ENCODE results near the gene IQCF2.

IQCF2 gene

DNA sequence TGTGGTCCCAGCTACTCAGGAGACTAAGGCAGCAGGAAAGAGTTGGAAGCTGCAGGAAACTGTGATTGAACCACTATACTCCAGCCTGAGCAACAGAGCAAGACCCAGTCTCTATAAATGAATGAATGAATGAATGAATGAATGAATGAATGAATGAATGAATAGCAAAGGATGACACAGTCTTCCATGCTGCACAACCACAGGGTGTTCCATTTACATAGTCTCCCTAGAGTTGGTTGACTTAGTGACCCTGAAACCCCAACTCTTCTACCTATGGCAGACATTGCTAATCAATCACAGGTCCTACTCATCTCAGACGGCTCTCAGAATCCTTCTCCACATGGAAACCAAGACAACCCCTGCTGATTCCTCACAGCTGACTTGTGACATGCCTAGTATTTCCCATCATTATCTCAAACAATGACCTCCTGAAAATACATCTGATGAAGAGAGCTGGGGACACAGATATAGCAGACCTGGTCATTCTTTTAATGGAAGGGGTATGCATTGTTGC, 11.9 kb downstream of the IQCF2 start:
- Histone ChIP-seq H3K9ac (ENCODE audit: low read length) (no peak overlapping the region), H3K27me3 (ENCODE audit: low read depth, low read length) (peaks cover 32% of the 10 kb centered on the region), H4K20me1 (ENCODE audit: insufficient read depth, low read length) (no peaks in the 10 kb centered on the region), H3K9me3 (ENCODE audit: insufficient read depth, low read length) (no peaks in the 10 kb centered on the region), H2AFZ (ENCODE audit: low read depth, low read length) (no peak overlapping the region), H3K4me3 (ENCODE audit: low read length) (no peak overlapping the region), H3K4me2 (ENCODE audit: low read length) (no peak overlapping the region), H3K27ac (ENCODE audit: low read length) (no peak overlapping the region), H3K4me1 (ENCODE audit: low read length) (no peaks in the 10 kb centered on the region), H3K36me3 (replicated peaks; ENCODE audit: low read depth, low read length) (no peaks in the 10 kb centered on the region), H3K79me2 (ENCODE audit: low read length) (no peaks in the 10 kb centered on the region)
- no peak for TF ChIP-seq EZH2phosphoT487 (IDR thresholded peaks at IDR 0.05; ENCODE audit: low read depth)
- TF ChIP-seq, protein P1, sequence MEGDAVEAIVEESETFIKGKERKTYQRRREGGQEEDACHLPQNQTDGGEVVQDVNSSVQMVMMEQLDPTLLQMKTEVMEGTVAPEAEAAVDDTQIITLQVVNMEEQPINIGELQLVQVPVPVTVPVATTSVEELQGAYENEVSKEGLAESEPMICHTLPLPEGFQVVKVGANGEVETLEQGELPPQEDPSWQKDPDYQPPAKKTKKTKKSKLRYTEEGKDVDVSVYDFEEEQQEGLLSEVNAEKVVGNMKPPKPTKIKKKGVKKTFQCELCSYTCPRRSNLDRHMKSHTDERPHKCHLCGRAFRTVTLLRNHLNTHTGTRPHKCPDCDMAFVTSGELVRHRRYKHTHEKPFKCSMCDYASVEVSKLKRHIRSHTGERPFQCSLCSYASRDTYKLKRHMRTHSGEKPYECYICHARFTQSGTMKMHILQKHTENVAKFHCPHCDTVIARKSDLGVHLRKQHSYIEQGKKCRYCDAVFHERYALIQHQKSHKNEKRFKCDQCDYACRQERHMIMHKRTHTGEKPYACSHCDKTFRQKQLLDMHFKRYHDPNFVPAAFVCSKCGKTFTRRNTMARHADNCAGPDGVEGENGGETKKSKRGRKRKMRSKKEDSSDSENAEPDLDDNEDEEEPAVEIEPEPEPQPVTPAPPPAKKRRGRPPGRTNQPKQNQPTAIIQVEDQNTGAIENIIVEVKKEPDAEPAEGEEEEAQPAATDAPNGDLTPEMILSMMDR (IDR thresholded peaks at IDR 0.05; ENCODE audit: low read depth, low read length) = no peak

DNA sequence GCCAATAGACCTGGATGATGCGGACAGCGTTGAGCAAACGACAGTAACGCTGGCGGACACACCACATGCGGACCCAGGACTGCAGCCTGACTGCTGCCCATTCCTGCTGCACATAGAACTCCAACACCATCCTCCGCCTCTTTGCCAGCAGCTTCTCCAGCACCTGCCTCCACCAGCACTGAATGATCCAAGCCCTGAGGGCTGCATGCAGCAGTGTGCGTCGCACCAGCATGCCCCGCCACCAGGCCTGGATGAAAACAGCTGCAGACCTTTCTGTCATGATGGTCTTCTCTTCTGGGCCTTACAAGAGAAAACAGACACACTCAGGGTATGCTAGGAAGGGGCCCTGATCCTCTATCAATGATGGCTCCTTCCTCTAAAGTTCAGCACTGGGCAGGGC, 12.5 kb downstream of the IQCF2 start:
- no peak overlapping the region for H3K4me2 ChIP-seq (ENCODE audit: low read length)
- H3K9ac ChIP-seq (ENCODE audit: low read length) = no peak overlapping the region
- H3K27me3 ChIP-seq (ENCODE audit: low read depth, low read length) = peaks cover 32% of the 10 kb centered on the region
- no peaks in the 10 kb centered on the region for H3K4me1 ChIP-seq (ENCODE audit: low read length)
- no peaks in the 10 kb centered on the region for H4K20me1 ChIP-seq (ENCODE audit: insufficient read depth, low read length)
- H3K9me3 ChIP-seq (ENCODE audit: insufficient read depth, low read length) = no peaks in the 10 kb centered on the region
- no peaks in the 10 kb centered on the region for H3K79me2 ChIP-seq (ENCODE audit: low read length)
- H3K36me3 ChIP-seq (replicated peaks; ENCODE audit: low read depth, low read length) = no peaks in the 10 kb centered on the region
- no peak overlapping the region for H2AFZ ChIP-seq (ENCODE audit: low read depth, low read length)
- no peak overlapping the region for H3K4me3 ChIP-seq (ENCODE audit: low read length)
- H3K27ac ChIP-seq (ENCODE audit: low read length) = no peak overlapping the region
- TF ChIP-seq, protein P1 (IDR thresholded peaks at IDR 0.05; ENCODE audit: low read depth, low read length) = no peak

DNA sequence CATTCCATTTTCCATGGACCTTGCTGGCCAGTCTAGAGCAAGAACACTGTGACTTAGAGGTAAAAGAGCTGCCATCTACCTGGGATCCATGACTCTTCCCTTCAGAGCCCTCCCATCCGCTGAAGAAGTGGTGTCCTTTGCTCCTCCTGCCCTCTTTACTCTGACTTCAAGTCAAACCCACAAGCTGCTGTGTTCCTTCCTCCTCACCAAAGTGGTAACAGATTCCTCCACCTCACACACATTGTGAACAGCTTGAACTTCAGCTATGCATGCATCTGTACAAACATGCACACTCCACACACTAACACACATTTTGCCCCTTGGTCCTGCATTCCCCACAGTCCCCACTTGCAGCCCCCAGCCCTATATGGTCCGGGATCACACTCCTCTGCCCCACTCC, 13.0 kb downstream of the IQCF2 start:
- no peak overlapping the region for H3K4me2 ChIP-seq (ENCODE audit: low read length)
- no peak overlapping the region for H2AFZ ChIP-seq (ENCODE audit: low read depth, low read length)
- no peaks in the 10 kb centered on the region for H3K36me3 ChIP-seq (replicated peaks; ENCODE audit: low read depth, low read length)

DNA sequence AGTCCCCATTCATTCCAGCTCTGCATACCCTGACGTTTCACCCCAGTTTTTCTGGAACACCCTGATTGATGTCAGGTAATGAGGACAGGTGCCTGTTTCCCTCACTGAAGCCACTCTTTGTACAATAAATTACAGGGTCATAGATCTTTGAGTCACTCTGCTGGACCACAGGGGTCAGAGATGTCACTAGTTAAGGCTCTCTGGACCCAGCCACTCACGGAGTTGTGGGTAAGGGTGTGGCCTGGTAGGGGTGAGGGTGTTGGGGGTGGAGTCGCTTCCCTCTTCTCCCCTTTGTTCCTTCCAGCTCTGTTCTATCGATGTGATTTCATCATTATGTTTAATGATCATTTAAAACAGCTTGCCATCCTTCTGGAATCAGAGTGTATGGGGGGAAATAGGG, 13.5 kb downstream of the IQCF2 start:
- Histone ChIP-seq H3K27me3 (ENCODE audit: low read depth, low read length) (peaks cover 34% of the 10 kb centered on the region), H3K36me3 (replicated peaks; ENCODE audit: low read depth, low read length) (no peaks in the 10 kb centered on the region), H3K4me2 (ENCODE audit: low read length) (no peak overlapping the region), H3K27ac (ENCODE audit: low read length) (no peak overlapping the region), H3K4me3 (ENCODE audit: low read length) (no peak overlapping the region), H4K20me1 (ENCODE audit: insufficient read depth, low read length) (no peaks in the 10 kb centered on the region), H2AFZ (ENCODE audit: low read depth, low read length) (no peak overlapping the region), H3K9ac (ENCODE audit: low read length) (no peak overlapping the region), H3K9me3 (ENCODE audit: insufficient read depth, low read length) (no peaks in the 10 kb centered on the region), H3K4me1 (ENCODE audit: low read length) (no peaks in the 10 kb centered on the region), H3K79me2 (ENCODE audit: low read length) (no peaks in the 10 kb centered on the region)
- TF ChIP-seq, protein P1 (IDR thresholded peaks at IDR 0.05; ENCODE audit: low read depth, low read length) = no peak
- no peak for TF ChIP-seq EZH2phosphoT487 (IDR thresholded peaks at IDR 0.05; ENCODE audit: low read depth)

More for the DNA sequence above, 13.0 kb downstream of the IQCF2 start:
- Histone ChIP-seq H3K79me2 (ENCODE audit: low read length) (no peaks in the 10 kb centered on the region), H4K20me1 (ENCODE audit: insufficient read depth, low read length) (no peaks in the 10 kb centered on the region), H3K9ac (ENCODE audit: low read length) (no peak overlapping the region), H3K4me1 (ENCODE audit: low read length) (no peaks in the 10 kb centered on the region), H3K9me3 (ENCODE audit: insufficient read depth, low read length) (no peaks in the 10 kb centered on the region), H3K4me3 (ENCODE audit: low read length) (no peak overlapping the region), H3K27ac (ENCODE audit: low read length) (no peak overlapping the region), H3K27me3 (ENCODE audit: low read depth, low read length) (peaks cover 31% of the 10 kb centered on the region)
- TF ChIP-seq, protein P1 (IDR thresholded peaks at IDR 0.05; ENCODE audit: low read depth, low read length) = no peak
- no peak for TF ChIP-seq EZH2phosphoT487 (IDR thresholded peaks at IDR 0.05; ENCODE audit: low read depth)

Measured in OCI-LY3 (cell line).